A549 (cell line): Measurements from ENCODE around the gene TPGS1. TPM values are rescaled to one million over a fixed set of nuclear protein-coding genes. Genes with fewer than 3 reads are reported as not detected.

ENCODE experiments used
- ATAC-seq, 2 experiments: fragments of 200-7000 bp in 1 of 2; fragments of >200 bp in 1 of 2; cut with Nextera tagmentation in 1 of 2; cut with Tn5 transposase in 1 of 2; 3 replicates each; pipeline versions ENCODE4 v1.8.0 to v1.9.1; 2018 to 2020; ENCODE audit warnings: mild to moderate bottlenecking in 1 of 2, moderate library complexity in 1 of 2
- CTCF ChIA-PET: fragments of 300-600 bp; sonication (Branson Sonifier 250); formaldehyde crosslinking; extraction: SDS; loops from one replicate; lab custom pipeline; 2021; ENCODE audit warnings: antibody characterized with exemption, inconsistent platforms; lab: Yijun Ruan, JAX
- POLR2A ChIA-PET: fragments of 350-600 bp; formaldehyde crosslinking; extraction: SDS; loops from one replicate; lab custom pipeline; 2021; ENCODE audit warnings: antibody characterized with exemption, inconsistent platforms; lab: Yijun Ruan, JAX
- DNase-seq, 2 experiments: peaks; one replicate each; pipeline versions ENCODE4 v3.0.0 to v3.0.0-alpha.2; 2011 to 2016; ENCODE audit warnings: low read depth in 1 of 2, low spot score in 1 of 2
- FAIRE-seq: peaks from 2 replicates; lab custom pipeline; 2011; peaks lifted over from hg19 to GRCh38; lab: Jason Lieb, UNC
- H3K27ac ChIP-seq, 2 experiments: fragments of >200 bp; sonication (Bioruptor Twin); formaldehyde crosslinking; 3 replicates each; pipeline ENCODE4 v1.5.1; 2016 to 2017
- H3K4me1 ChIP-seq: fragments of >200 bp; sonication (Bioruptor Twin); formaldehyde crosslinking; 3 replicates; pipeline ENCODE4 v1.6.1; 2016
- H3K4me2 ChIP-seq: fragments of >200 bp; sonication (Bioruptor Twin); formaldehyde crosslinking; 3 replicates; pipeline ENCODE4 v1.6.1; 2016
- H3K4me3 ChIP-seq: fragments of >200 bp; sonication (Bioruptor Twin); formaldehyde crosslinking; 3 replicates; pipeline ENCODE4 v1.5.1; 2016
- H3K9me3 ChIP-seq: fragments of >200 bp; sonication (Bioruptor Twin); formaldehyde crosslinking; 3 replicates; pipeline ENCODE4 v1.6.1; 2016
- CBX2 ChIP-seq: fragments of 200-600 bp; sonication (generic); IDR thresholded peaks from 2 replicates; pipeline ENCODE4 v1.6.1; 2016; ENCODE audit warnings: low read depth, mild to moderate bottlenecking, borderline replicate concordance
- CHD4 ChIP-seq: fragments of 200-600 bp; sonication (generic); IDR thresholded peaks from 2 replicates; pipeline ENCODE4 v1.6.1; 2016; ENCODE audit warnings: antibody characterized with exemption, mild to moderate bottlenecking, borderline replicate concordance
- ESRRA ChIP-seq: fragments of 150-350 bp; IDR thresholded peaks from 2 replicates; pipeline ENCODE4 v1.6.1; 2014; ENCODE audit warnings: mild to moderate bottlenecking, low read length, borderline replicate concordance
- FOSB ChIP-seq: fragments of 250-450 bp; sonication (Bioruptor Pico); IDR thresholded peaks from 2 replicates; pipeline ENCODE4 v1.5.0; 2020; ENCODE audit warnings: mild to moderate bottlenecking, moderate library complexity
- FOXS1 ChIP-seq: fragments of 250-450 bp; sonication (Bioruptor Pico); IDR thresholded peaks from 2 replicates; pipeline ENCODE4 v1.5.0; 2020; ENCODE audit warnings: mild to moderate bottlenecking, moderate library complexity
- HES2 ChIP-seq: fragments of >200 bp; sonication (Bioruptor Twin); formaldehyde crosslinking; IDR thresholded peaks from 2 replicates; pipeline ENCODE4 v1.6.1; 2016
- HOXB13 ChIP-seq: fragments of 250-450 bp; sonication (Bioruptor Pico); IDR thresholded peaks from 2 replicates; pipeline ENCODE4 v1.5.0; 2020; ENCODE audit warnings: low read depth, mild to moderate bottlenecking, moderate library complexity
- KDM5A ChIP-seq: fragments of 200-600 bp; sonication (generic); IDR thresholded peaks from 2 replicates; pipeline ENCODE4 v1.6.1; 2016; ENCODE audit warnings: antibody characterized with exemption, mild to moderate bottlenecking
- MAFK ChIP-seq: fragments of 450-650 bp; IDR thresholded peaks from 2 replicates; pipeline ENCODE4 v1.6.1; 2014; ENCODE audit not compliant: partially characterized antibody
- MAX ChIP-seq: IDR thresholded peaks from 2 replicates; pipeline ENCODE4 v1.6.1; 2012
- MYC ChIP-seq: IDR thresholded peaks from 2 replicates; pipeline ENCODE4 v1.6.1; 2012; ENCODE audit warnings: mild to moderate bottlenecking, inconsistent platforms, low read length, improper control_type of control experiment, borderline replicate concordance
- RARB ChIP-seq: fragments of 250-450 bp; sonication (Bioruptor Pico); IDR thresholded peaks from 2 replicates; pipeline ENCODE4 v1.8.0; 2021; ENCODE audit warnings: mild to moderate bottlenecking, moderate library complexity
- SMC3 ChIP-seq: fragments of >200 bp; sonication (Bioruptor Twin); formaldehyde crosslinking; IDR thresholded peaks from 3 replicates; pipeline ENCODE4 v1.6.1; 2018; ENCODE audit warnings: inconsistent platforms
- SREBF2 ChIP-seq: fragments of 450-650 bp; IDR thresholded peaks from 2 replicates; pipeline ENCODE4 v1.6.1; 2014; ENCODE audit warnings: mild to moderate bottlenecking, moderate library complexity
- TFCP2L1 ChIP-seq: fragments of 250-450 bp; sonication (Bioruptor Pico); IDR thresholded peaks from 2 replicates; pipeline ENCODE4 v1.5.0; 2021; ENCODE audit warnings: mild to moderate bottlenecking
- ZFP36 ChIP-seq: fragments of 450-650 bp; IDR thresholded peaks from 2 replicates; pipeline ENCODE4 v1.6.1; 2014; ENCODE audit warnings: borderline replicate concordance; ENCODE audit not compliant: partially characterized antibody
- ZSCAN20 ChIP-seq: fragments of 250-450 bp; sonication (Bioruptor Pico); IDR thresholded peaks from 2 replicates; pipeline ENCODE4 v1.8.0; 2022; ENCODE audit warnings: mild to moderate bottlenecking, moderate library complexity
- WGBS: methylation state at CpG from one replicate; pipeline ENCODE4 v1.1.6; 2017; ENCODE audit errors: missing lambda C conversion rate; 5-methylcytosine and 5-hydroxymethylcytosine counted together
- polyA plus RNA-seq, 4 experiments: library from polyadenylated mRNA; depleted of rRNA in 3 of 4; stranded (reverse); fragments of >200 nt; fragmentation: RNase III in 1 of 4; extraction: RNeasy Plus Mini Kit Qiagen cat#74134 plus additional on column Dnase treatment in 1 of 4; gene quantifications; 2 replicates in 3 of 4; 3 replicates in 1 of 4; pipeline ENCODE4 v1.2.3, GENCODE V29; 2011 to 2017
- TF ChIP-seq, protein P1 (sequence below): fragments of 200-600 bp; sonication (generic); IDR thresholded peaks from 2 replicates; pipeline ENCODE4 v1.6.1; 2016; ENCODE audit warnings: antibody characterized with exemption, mild to moderate bottlenecking, moderate library complexity

The TPGS1 gene
- polyA plus RNA-seq, 2 of the 4 experiments (the other 2 are of a cell fraction): 2.7 to 13.1 TPM

- Histone ChIP-seq H3K4me3 (no peak overlapping the region), H3K27ac (no peak overlapping the region), H3K4me1 (peaks cover 8% of the 10 kb centered on the region; the same call in 1 of the 3 replicates), H3K9me3 (no peaks in the 10 kb centered on the region), H3K4me2 (no peak overlapping the region)
- POLR2A ChIA-PET: no interaction called here
- DNase-seq (no peak), FAIRE-seq (no peak), ATAC-seq (no peak)
- TF ChIP-seq CBX2 (no peak), TFCP2L1 (CRISPR knock-in tag) (no peak), HES2 (no peak), HOXB13 (CRISPR knock-in tag) (no peak), FOSB (CRISPR knock-in tag) (no peak), ZFP36 (no peak), FOXS1 (CRISPR knock-in tag) (no peak), ZSCAN20 (no peak), CHD4 (no peak), MAX (no peak), RARB (CRISPR knock-in tag) (no peak), MAFK (no peak), SREBF2 (no peak)
- TF ChIP-seq, protein P1, sequence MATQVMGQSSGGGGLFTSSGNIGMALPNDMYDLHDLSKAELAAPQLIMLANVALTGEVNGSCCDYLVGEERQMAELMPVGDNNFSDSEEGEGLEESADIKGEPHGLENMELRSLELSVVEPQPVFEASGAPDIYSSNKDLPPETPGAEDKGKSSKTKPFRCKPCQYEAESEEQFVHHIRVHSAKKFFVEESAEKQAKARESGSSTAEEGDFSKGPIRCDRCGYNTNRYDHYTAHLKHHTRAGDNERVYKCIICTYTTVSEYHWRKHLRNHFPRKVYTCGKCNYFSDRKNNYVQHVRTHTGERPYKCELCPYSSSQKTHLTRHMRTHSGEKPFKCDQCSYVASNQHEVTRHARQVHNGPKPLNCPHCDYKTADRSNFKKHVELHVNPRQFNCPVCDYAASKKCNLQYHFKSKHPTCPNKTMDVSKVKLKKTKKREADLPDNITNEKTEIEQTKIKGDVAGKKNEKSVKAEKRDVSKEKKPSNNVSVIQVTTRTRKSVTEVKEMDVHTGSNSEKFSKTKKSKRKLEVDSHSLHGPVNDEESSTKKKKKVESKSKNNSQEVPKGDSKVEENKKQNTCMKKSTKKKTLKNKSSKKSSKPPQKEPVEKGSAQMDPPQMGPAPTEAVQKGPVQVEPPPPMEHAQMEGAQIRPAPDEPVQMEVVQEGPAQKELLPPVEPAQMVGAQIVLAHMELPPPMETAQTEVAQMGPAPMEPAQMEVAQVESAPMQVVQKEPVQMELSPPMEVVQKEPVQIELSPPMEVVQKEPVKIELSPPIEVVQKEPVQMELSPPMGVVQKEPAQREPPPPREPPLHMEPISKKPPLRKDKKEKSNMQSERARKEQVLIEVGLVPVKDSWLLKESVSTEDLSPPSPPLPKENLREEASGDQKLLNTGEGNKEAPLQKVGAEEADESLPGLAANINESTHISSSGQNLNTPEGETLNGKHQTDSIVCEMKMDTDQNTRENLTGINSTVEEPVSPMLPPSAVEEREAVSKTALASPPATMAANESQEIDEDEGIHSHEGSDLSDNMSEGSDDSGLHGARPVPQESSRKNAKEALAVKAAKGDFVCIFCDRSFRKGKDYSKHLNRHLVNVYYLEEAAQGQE: no peak
- CTCF ChIA-PET: no interaction called here
- WGBS: 84% methylated on average over 36 of the region's 62 CpGs
These were observed 5.5 kb downstream of the TPGS1 start for GRCh38 chr19:512547-513365.

- Histone ChIP-seq H3K4me2 (no peak overlapping the region), H3K27ac (no peak overlapping the region)
- DNase-seq (no peak), FAIRE-seq (no peak)
- WGBS: 82% methylated on average over 2 of the region's 10 CpGs
- POLR2A ChIA-PET: no interaction called here
- TF ChIP-seq SMC3 (no peak), HES2 (no peak), MYC (no peak), KDM5A (no peak), ZFP36 (peak; percentile 34), ESRRA (no peak)
- TF ChIP-seq, all 56 proteins: peak for 1
- CTCF ChIA-PET: no interaction called here
- Histone ChIP-seq H3K4me3 (no peak overlapping the region), H3K9me3 (no peaks in the 10 kb centered on the region), H3K4me1 (peaks cover 9% of the 10 kb centered on the region; the same call in 1 of the 3 replicates)
- no peak for ATAC-seq
These were observed 6.3 kb downstream of the TPGS1 start for GRCh38 chr19:513368-514165.
